Astrocyte of the hippocampus (primary cell): ENCODE measurements around the gene FCGR1A.
"Not testable (repeated sequence)": the region's sequence is repeated elsewhere in the genome, so short reads cannot be mapped to it uniquely, and the experiment has no call there.

Source experiments
- DNase-seq: peaks from one replicate; pipeline ENCODE4 v3.0.0; 2011; ENCODE audit warnings: low read depth, low spot score

Gene FCGR1A

DNA sequence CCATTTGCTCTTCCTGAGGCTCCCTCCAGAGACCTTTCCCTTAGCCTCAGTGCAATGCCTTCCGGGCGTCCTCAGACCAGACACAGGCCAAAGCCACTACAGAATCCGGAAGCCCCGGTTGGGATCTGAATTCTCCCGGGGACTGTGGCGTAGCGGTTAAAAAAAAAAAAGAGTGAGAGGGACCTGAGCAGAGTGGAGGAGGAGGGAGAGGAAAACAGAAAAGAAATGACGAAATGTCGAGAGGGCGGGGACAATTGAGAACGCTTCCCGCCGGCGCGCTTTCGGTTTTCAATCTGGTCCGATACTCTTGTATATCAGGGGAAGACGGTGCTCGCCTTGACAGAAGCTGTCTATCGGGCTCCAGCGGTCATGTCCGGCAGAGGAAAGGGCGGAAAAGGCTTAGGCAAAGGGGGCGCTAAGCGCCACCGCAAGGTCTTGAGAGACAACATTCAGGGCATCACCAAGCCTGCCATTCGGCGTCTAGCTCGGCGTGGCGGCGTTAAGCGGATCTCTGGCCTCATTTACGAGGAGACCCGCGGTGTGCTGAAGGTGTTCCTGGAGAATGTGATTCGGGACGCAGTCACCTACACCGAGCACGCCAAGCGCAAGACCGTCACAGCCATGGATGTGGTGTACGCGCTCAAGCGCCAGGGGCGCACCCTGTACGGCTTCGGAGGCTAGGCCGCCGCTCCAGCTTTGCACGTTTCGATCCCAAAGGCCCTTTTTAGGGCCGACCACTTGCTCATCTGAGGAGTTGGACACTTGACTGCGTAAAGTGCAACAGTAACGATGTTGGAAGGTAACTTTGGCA is 50.0 kb downstream of the FCGR1A start:
- DNase-seq, result not testable (repeated sequence)

GRCh38 chr1:149833144-149833543 is 50.6 kb downstream of the FCGR1A start:
- DNase-seq, result not testable (repeated sequence)

GRCh38 chr1:149841149-149841548 is 58.7 kb downstream of the FCGR1A start:
- not testable (repeated sequence) for DNase-seq
